ENCODE data around the gene CAMK2A. TPM values are rescaled to one million over a fixed set of nuclear protein-coding genes. Genes with fewer than 3 reads are reported as not detected.
"Not testable (repeated sequence)": the region's sequence is repeated elsewhere in the genome, so short reads cannot be mapped to it uniquely, and the experiment has no call there.

Gene CAMK2A
- total RNA-seq, 1 donor from 2014 or later: not detected

DNA sequence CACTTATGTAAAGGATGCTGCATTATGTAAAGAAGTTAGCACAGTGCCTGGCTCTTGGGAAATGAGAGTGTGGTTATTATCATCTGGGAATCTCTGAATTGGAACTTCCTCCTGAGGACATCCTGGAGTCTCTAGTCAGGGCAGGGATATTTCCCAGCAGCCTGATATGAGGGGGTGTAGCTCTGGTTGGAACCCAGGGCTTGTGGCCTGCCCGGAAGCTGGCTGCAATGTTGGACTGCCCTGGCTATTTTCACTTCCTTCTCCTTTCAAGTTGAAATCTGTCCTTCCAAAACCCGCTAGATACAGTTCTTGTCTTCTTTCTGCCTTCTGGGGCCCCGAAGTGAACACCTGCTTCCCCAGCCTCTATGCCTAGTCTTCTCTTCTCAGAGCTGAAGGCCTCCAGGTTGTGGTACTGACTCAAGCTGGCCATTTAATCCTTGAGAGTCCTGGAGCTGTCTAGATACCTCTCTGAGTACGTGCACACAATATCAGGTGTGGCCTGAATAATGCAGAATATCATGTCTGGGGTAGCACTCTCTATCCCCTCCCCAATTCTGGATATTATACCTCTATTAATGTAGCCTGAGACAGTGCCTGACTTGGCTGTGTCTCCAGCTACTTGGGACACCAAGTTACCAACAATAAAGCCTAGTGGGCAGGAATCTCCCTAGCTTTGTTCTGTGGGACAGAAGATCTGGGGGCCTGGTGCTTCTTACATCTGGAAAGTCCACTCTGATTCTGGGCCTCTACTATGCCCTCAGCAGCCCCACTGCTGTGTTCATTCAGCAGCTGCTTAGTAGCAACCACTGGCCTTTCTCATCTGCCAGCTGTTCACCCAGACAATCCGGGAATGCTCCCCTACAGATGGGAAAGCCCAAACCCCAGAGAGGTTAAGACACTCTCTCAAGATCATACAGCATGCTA, 54.7 kb downstream of the CAMK2A start:
- no peak for DNase-seq (ENCODE audit: low spot score, unreplicated experiment)
- TF ChIP-seq, protein P1, sequence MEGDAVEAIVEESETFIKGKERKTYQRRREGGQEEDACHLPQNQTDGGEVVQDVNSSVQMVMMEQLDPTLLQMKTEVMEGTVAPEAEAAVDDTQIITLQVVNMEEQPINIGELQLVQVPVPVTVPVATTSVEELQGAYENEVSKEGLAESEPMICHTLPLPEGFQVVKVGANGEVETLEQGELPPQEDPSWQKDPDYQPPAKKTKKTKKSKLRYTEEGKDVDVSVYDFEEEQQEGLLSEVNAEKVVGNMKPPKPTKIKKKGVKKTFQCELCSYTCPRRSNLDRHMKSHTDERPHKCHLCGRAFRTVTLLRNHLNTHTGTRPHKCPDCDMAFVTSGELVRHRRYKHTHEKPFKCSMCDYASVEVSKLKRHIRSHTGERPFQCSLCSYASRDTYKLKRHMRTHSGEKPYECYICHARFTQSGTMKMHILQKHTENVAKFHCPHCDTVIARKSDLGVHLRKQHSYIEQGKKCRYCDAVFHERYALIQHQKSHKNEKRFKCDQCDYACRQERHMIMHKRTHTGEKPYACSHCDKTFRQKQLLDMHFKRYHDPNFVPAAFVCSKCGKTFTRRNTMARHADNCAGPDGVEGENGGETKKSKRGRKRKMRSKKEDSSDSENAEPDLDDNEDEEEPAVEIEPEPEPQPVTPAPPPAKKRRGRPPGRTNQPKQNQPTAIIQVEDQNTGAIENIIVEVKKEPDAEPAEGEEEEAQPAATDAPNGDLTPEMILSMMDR (IDR thresholded peaks at IDR 0.05; ENCODE audit: unreplicated experiment): no peak
- peaks cover 10% of the 10 kb centered on the region for H3K27me3 Mint-ChIP-seq
- no peaks in the 10 kb centered on the region for H3K9me3 Mint-ChIP-seq (ENCODE audit: low read depth)
- H3K4me3 Mint-ChIP-seq (ENCODE audit: low read depth): no peak overlapping the region
- no peak overlapping the region for H3K27ac Mint-ChIP-seq
- H3K36me3 Mint-ChIP-seq (ENCODE audit: insufficient read depth): no peaks in the 10 kb centered on the region
- no peaks in the 10 kb centered on the region for H3K4me1 Mint-ChIP-seq (ENCODE audit: low read depth)

DNA sequence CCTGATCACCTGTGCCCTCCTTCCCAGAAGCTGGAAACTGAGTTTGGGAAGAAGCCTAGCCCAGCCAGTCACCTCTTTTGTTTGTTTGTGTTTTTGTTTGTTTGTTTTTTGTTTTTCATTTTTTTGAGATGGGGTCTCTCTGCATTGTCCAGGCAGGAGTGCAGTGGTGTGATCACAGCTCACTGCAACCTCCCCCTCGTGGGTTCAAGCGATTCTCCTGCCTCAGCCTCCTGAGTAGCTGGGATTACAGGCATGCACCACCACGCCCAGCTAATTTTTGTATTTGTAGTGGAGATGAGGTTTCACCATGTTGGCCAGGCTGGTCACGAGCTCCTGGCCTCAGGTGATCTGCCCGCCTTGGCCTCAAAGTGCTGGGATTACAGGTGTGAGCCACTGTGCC, 55.9 kb downstream of the CAMK2A start:
- not testable (repeated sequence) for H3K9me3 Mint-ChIP-seq (ENCODE audit: low read depth); H3K4me1 Mint-ChIP-seq (ENCODE audit: low read depth); H3K4me3 Mint-ChIP-seq (ENCODE audit: low read depth); H3K27me3 Mint-ChIP-seq; DNase-seq (ENCODE audit: low spot score, unreplicated experiment); H3K27ac Mint-ChIP-seq; H3K36me3 Mint-ChIP-seq (ENCODE audit: insufficient read depth)

- H3K27ac Mint-ChIP-seq: no peak overlapping the region
- no peaks in the 10 kb centered on the region for H3K36me3 Mint-ChIP-seq (ENCODE audit: insufficient read depth)
- H3K4me1 Mint-ChIP-seq (ENCODE audit: low read depth): no peaks in the 10 kb centered on the region
- peaks cover 7% of the 10 kb centered on the region for H3K27me3 Mint-ChIP-seq
- TF ChIP-seq, protein P1 (IDR thresholded peaks at IDR 0.05; ENCODE audit: unreplicated experiment): no peak
- no peak overlapping the region for H3K4me3 Mint-ChIP-seq (ENCODE audit: low read depth)
- no peaks in the 10 kb centered on the region for H3K9me3 Mint-ChIP-seq (ENCODE audit: low read depth)
- DNase-seq (ENCODE audit: low spot score, unreplicated experiment): no peak
Observed at GRCh38 chr5:150230842-150231241, 58.7 kb downstream of the CAMK2A start.

GRCh38 chr5:150229571-150229970, 60.0 kb downstream of the CAMK2A start:
- Mint-ChIP-seq H3K27me3 (peaks cover under 1% of the 10 kb centered on the region), H3K27ac (no peak overlapping the region), H3K36me3 (ENCODE audit: insufficient read depth) (no peaks in the 10 kb centered on the region), H3K4me1 (ENCODE audit: low read depth) (no peaks in the 10 kb centered on the region), H3K4me3 (ENCODE audit: low read depth) (no peak overlapping the region), H3K9me3 (ENCODE audit: low read depth) (no peaks in the 10 kb centered on the region)
- no peak for DNase-seq (ENCODE audit: low spot score, unreplicated experiment)
- TF ChIP-seq, protein P1 (IDR thresholded peaks at IDR 0.05; ENCODE audit: unreplicated experiment): no peak

GRCh38 chr5:150227606-150228273, 61.8 kb downstream of the CAMK2A start:
- H3K27ac Mint-ChIP-seq: no peak overlapping the region
- H3K27me3 Mint-ChIP-seq: no peaks in the 10 kb centered on the region
- TF ChIP-seq, protein P1 (IDR thresholded peaks at IDR 0.05; ENCODE audit: unreplicated experiment): no peak
- H3K36me3 Mint-ChIP-seq (ENCODE audit: insufficient read depth): no peaks in the 10 kb centered on the region
- H3K9me3 Mint-ChIP-seq (ENCODE audit: low read depth): no peaks in the 10 kb centered on the region
- DNase-seq (ENCODE audit: low spot score, unreplicated experiment): no peak
- no peak overlapping the region for H3K4me3 Mint-ChIP-seq (ENCODE audit: low read depth)
- H3K4me1 Mint-ChIP-seq (ENCODE audit: low read depth): no peaks in the 10 kb centered on the region

Data from progenitor cell of endocrine pancreas (in vitro differentiated cells).